HG03521 (cell line): ENCODE data around the gene EVI2B.
"Not testable (repeated sequence)": the region's sequence is repeated elsewhere in the genome, so short reads cannot be mapped to it uniquely, and the experiment has no call there.

Source experiments
- ATAC-seq: cut with Tn5 transposase; IDR thresholded peaks from one replicate; pipeline ENCODE4 v1.9.1; 2021; ENCODE audit warnings: mild to moderate bottlenecking, moderate library complexity; ENCODE audit not compliant: unreplicated experiment

The EVI2B gene

DNA sequence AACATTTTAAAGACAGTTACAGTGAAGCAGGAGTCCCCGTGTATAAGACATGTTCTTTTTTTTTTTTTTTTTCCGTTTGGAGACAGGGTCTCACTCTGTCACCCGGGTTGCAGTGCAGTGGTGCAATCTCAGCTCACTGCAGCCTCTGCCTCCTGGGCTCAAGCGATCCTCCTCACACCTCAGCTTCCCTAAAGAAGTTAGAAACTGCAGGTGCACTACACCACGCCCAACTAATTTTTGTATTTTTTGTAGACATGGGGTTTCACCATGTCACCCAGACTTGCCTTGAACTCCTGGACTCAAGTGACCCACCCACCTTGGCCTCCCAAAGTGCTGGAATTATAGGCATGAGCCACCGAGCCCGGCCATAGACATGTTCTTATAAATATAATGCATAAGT, 3.0 kb downstream of the EVI2B start:
- ATAC-seq: no peak

DNA sequence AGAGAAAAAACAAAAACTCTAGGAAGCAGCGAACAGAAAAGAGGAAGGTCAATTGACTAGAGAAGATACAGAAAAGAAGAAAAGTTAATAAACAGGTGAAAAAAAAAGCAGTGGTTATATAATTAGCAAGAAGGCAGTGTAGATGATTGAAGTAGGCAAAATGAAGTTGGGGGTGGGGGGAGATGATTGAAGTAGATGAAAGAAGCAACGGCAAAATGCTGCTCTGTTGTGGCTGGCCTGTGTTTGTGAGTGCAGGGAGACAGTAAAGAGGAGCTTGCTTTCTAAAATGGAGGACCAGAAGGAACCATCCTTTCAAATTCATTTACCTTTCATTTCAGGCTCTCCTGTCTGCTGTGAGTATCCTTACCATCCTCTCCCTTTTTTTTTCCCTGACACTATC, 3.6 kb downstream of the EVI2B start:
- no peak for ATAC-seq

DNA sequence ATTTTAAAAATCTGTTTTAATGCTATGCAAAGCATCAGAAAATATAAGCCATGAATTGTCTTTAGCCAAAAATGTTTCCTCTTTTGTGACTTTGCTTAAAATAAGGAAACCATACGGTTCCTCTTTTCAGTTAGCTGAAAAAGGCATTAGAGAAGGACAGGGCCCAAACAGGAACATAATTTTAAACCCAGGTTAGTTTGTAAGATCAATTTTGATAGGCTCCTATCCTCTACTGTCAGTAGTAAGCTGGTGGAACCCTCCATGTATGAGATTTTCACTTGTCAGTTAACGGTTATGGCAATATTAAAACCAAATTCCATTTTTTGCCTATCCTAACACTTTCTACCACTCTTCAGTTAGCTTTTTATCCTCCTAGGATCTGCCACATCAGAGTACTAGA, 4.3 kb downstream of the EVI2B start:
- no peak for ATAC-seq

DNA sequence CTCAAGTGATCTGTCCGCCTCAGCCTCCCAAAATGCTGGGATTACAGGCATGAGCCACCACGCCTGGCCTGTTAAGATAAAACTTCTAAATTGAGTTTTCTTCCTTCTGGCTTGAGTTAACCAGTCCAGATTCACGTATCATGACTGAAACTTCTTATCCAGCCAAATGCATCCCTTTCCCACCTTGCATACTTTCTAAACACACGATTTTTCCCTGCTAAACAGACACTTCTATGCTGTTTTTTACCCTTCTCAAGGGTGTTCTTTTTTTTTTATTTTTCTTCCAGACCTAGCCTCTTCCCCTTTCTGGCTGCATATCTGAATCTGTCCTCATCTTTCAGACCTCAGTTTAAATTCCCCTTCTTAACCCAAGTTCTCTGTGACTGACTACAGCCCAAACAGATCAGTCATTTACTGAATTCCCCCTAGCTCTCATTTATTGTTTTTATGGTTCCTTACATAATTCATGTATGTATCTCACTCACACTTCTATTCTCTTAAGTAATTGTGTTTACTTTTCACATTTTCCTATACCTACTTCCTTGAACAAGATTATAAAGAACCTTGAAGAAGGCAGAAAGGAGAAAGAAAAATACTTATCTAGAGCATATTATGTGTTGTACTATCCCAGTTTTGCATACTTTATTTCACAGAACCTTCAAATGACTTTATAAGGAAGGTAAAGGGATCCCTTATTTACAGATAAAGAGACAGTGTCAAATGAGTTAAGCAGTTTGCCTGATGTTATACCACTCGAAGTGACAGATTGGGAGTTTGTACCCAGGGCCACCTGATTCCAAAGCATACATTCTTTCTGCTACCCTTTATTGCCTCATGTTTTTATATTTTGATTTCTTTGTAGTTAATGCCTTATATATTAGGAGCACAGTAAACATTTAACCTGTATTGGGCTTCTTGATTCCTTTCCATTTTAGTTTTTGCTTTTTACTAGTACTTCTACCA, 5.2 kb downstream of the EVI2B start:
- no peak for ATAC-seq

DNA sequence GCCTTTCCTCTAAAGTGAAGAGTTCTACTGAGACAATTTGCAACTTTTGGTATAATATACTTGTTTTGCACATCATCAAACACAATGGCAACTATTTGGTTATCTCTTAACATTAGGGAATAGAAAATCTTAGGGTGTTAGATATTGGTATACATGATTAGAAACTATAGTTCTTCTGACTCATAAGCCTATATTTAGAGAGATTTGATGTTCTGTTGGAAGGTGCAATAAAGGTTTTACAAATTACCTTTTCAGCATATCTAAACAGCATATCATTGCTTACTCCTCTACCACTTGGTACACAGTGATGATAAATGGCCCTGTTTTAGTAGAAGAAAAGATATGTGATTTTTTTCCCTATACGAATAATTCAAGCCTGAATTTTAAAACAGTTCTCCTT, 6.2 kb downstream of the EVI2B start:
- ATAC-seq: no peak

DNA sequence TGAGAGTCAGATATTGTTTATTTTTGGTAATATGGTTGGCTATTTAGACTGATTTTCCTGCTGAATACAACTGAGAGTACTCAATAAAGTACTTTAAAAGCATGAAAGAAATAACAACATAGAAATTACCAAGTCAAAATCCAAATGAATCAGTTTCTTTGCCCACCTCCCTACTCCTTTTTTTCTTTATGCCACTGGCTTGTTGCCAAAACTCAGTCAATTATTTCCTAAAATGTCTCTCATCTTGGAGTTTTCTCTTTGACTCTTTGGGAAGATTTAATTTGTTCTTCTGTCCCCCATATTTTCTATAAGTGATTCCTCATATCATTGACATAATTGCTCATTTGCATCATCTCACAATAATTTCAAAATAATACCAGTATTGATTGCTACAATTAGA, 14.2 kb downstream of the EVI2B start:
- no peak for ATAC-seq

DNA sequence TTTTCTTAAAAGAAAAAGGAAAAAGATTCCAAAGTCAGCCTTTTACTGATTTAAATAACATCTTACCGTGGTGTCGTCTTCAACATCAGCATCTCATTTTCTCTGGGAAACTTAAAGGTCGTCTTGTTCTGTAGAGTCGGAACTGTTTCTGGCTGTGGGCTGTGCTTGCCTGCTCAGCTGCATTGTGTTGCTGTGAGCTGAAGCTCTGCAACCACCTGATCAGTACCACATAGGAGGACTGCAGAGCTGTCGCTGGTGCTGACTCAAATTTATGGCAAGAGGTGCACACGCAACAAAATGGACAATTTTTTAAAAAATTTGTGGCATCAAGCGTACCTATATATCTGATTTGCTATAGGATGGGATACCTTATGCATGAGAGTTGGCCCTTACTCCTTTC, 16.8 kb downstream of the EVI2B start, which contains the start of gene OMG:
TSS of gene OMG (minus strand) at position 150 of the 400 bp plus-strand sequence. CDS start 908 bp downstream, outside the sequence.
- ATAC-seq: no peak

DNA sequence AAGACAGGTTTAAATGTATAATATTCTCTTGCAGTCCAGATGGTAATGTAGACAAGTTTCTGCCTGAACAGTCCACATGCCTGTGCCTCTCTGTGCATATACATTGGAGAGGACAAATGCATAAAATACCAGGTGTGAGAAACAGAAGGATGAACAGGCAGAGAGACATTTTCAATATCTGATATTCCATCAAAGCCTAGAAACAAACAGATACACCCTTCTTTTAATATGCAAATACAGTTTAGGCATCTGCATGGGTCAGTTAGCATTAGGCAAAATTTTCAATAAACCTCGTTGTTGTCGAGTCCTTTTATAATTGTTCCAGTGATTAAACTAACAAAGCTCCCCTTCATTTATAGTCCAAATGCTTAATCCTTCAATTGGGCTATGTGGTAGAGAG, 17.7 kb downstream of the EVI2B start:
- ATAC-seq: no peak

DNA sequence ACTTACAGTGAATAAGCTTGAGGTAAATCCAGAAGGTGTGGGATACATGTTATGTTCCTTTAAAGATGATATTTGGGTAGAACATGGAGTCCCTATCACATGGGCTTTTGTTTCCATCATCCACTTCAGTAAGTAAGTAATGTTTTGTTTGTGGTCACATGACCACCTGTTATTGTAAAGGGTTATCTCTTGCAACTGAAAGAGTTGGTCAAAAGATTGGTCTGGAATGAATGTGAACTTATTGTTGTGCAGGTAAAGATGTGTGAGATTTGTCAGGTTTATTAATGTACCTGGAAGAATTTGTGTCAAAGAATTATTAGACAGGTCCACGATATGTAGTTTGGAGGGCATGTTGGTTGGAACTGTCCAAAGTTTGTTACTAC, 18.4 kb downstream of the EVI2B start:
- ATAC-seq: no peak

DNA sequence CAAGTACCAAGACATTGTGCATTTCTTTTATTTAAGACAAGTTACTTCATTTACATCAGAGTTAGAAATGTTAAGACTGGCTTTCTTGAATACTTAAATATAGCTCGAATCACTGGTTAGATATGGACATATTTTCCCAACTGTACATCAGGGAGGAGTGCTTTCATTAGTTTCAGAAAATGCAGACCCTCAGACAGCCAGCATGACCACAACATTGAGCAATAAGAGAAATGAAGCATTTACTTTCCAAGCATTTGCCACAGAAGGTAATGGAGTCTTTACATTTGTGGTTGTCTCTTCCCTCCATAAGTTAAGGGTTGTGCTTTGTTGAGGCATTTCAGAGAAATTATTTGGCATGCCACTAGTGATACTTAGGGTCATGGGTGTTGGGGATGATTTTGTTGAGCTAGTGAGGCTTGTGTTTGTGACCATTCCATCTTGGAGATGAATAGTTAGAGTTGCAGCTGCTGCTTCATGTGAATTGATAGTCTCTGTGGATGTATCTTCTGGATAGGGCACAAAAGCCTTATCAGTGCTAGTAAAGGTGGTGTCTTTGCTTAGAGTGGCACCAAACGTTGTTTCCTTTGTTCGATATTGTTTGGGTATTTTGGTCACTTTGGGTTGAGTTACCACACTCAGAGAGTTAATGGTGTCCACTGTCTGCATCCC, 18.9 kb downstream of the EVI2B start:
- no peak for ATAC-seq

DNA sequence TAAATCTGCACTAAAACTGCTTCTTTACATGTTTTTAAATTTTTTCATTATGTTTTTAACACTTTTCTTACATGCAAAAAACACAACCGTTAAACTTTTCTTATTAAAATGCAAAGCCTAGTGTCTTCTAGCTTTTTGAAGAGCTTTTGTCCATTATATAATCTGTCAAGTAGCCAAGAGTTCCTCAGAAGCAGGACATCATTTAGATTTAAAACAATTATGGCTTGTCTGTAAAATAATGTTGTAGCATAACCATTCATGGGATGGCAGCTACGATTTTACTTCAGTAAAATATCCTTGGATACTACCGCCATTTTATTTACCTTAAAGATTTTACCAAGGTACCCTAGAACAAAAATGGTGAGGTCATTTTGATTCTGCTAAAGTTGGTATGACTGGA, 19.6 kb downstream of the EVI2B start:
- no peak for ATAC-seq

DNA sequence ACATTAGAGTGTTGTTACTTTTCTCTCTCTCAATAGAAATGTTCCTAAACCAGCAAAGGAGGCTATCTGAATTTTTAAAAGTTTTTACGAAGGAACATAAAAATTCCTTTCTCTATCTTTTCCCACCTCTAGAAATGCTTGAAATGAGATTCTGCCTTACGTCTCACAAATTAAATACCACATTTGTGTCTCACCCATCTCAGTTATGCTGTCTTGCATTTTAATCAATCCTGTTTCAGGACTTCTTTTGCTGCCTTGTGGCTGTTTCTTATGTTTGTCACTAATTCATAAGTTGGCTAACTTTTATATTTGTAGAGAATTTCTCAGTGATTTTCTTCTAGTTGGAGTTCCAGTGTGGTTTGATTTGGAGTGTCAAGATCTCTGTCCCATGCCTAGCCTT, 20.3 kb downstream of the EVI2B start:
- ATAC-seq: no peak

DNA sequence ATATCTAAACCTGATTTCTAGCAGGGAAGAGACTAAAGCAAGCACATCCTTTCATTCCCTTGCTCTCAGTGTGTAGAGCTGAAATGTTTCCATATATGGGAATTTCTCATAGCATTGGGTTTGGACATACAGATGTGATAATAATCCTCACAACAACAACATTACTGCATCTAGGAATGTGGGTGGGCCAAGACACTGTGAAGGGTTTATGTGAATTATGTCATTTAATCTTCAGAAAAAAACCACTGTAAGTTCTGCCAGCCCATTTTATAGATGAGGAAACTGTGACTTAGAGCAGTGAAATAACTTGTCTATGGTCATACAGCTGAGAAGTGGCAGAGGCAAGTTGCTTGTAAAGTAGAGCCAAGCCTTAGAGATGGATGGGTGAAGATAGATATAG, 22.0 kb downstream of the EVI2B start:
- no peak for ATAC-seq

DNA sequence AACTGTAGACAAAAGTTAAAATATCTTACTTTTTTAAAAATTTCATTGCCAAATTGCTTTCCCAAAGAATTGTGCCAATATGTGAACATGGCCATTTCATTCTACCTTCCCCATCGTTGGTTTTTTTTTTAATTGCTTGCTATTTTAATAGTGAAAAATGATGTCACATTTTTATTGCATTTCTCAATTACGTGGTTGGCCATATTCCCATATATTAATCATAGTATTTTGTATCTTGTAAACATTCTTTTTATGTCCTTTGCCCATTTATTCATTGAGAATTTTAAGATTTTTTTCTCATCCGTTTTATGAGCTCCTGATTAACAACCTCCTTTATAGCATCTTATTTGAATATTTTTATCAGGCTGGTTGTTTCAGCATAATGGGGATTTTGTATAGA, 24.1 kb downstream of the EVI2B start:
- no peak for ATAC-seq

DNA sequence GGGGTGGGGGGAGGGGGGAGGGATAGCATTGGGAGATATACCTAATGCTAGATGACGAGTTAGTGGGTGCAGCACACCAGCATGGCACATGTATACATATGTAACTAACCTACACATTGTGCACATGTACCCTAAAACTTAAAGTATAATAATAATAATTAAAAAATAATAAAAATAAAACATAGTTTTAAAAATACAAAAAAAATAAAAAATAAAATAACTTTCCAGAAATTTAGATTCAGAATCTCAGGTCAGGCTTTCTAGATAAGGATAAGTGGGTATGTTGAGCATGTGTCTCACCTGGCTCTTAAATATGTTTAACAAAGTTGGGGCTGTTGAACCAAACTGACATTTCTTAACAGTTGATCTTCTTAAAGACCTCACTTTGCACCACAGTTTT, 25.9 kb downstream of the EVI2B start:
- not testable (repeated sequence) for ATAC-seq

DNA sequence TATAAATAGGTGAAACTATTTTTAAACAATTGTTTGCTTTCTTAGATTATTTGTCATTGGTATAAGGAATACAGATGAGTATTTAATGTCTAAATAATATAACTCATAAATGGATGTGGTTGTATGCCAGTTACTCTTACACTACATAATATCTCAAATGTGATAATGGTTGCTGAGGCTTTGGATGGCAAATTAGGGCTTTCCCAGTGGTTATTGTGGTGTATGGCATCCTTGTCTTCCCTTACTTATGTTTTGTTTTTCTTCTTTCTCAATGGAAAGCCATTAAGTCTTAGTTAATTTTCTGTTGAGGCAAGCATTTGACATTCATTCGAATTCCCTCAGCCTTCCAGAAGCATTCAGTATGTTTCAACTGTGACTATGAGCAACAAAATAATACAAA, 27.3 kb downstream of the EVI2B start:
- no peak for ATAC-seq

DNA sequence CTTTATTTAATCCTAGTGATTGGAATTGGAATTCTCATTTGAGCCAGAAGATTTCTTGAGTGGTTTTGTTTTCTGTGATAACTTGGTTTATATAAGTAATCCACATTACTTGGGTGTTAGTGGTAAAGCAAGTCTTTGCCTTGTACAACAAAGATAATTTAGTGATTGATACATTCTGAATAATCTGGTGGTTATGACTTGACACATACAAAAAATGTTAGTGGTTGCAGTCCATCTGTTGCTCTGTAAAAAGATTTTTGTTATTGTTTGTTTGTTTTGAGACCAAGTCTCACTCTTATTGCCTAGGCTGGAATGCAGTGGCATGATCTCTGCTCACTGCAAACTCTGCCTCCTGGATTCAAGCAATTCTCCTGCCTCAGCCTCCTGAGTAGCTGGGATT, 30.0 kb downstream of the EVI2B start:
- ATAC-seq: no peak

DNA sequence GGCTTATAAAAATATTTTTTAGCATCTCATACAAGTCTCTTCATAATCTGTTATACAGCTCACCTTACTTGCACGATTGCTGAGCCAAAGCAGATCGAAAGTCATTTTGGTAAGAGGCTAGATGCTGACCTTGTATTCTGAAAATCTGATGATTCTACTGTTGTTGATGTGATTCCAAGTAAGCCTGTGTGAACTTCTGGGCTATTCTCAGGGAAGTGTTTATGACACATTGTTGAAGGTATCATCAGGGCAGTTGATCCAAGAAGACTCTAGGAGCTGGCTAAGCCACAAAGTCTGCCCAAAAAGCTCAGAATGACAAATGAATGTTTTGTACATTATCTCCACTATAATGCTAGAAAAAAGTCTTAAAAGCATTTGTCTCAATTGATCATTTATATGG, 32.8 kb downstream of the EVI2B start:
- ATAC-seq: no peak

DNA sequence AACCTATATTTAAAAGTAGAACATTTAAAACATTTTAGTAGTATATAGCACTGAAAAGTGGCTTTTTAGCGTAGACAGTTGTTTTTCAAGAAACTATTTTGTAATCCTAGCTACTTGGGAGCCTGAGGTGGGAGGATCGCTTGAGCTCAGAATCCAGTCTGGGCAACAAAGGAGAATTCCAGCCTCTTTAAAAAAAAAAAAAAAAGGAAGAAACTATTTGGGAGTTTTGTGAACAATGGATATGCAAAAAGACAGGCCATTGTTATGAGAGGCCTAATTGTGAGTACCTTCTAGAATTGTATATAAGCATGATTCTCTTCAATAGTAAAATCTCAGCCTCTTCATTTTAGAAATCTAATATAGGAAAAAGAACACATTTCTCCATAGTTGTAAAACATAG, 34.5 kb downstream of the EVI2B start:
- no peak for ATAC-seq

DNA sequence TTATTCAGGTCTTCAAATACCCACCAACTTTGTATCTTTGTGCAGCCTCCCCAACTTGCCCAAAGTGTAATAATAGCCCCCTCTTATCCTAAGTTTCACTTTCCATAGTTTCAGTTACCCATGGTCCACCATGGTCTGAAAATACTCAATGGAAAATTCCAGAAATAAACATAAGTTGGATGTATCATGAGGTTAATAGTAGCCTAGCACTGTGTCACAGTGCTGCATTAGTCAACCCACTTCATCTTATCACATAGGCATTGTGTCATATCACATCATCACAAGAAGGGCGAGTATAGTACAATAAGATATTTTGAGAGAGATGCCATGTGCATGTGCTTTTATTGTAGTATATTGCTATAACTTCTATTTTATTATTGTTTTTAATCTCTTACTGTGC, 38.7 kb downstream of the EVI2B start:
- ATAC-seq: no peak

DNA sequence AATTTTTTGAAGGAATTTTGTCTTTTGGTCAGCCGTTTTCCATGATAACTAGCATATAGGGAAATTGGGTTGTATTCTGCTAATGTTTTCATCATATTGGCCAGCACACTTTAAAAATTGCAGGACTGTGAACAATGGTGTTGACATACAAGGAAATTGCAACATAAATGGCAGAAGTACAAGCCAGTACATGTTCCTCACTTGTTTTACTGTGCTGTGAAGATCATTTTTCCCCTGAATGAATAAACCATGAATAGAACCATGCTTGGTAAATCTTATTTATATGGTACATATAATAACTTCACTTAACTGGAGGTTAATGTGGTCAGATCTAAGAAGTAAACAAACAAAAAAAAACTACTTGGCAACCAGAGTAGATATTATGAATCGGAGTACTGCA, 39.6 kb downstream of the EVI2B start:
- no peak for ATAC-seq

DNA sequence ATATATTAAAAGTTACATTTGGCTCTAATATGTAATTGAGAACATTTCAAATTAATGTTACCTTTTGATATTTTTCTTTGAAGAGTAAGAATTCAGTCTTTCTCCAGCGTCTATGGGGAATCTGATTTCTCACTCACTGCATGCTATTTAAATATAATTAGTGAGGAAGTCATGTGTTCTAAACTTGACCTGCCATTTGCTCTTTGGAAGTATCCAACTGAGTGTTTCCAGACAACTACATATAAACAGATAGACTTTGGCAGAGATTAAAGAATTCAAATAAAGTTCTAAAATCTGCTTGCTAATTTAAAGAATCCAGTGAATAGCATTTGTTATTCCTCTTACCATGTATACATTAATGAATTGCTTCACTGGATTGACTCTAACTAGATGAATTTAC, 40.3 kb downstream of the EVI2B start:
- no peak for ATAC-seq
